NCI-H2171 treated with DMSO at 0.1 percent for 48 hours (cell line): Measurements from ENCODE around the gene HIRIP3.

Experiments
- DNase-seq: peaks from one replicate; lab custom pipeline; 2025; lab: John Stamatoyannopoulos, UW

HIRIP3 gene

GRCh38 chr16:29999605-30000004 is 4.2 kb upstream of the HIRIP3 start:
- no peak for DNase-seq

GRCh38 chr16:29996766-29997250 is 1.4 kb upstream of the HIRIP3 start:
- DNase-seq, result no peak

- peak; percentile 95 for DNase-seq
These were observed 721 bp upstream of the HIRIP3 start, which contains the start of gene INO80E for GRCh38 chr16:29995911-29996765. Gene INO80E (plus strand): TSS chr16:29996241. CDS start chr16:29996311, 70 bp downstream.

- peak; percentile 36 for DNase-seq
These were observed 655 bp downstream of the HIRIP3 start for GRCh38 chr16:29994600-29995323.

- DNase-seq, result no peak
These were observed 1.4 kb downstream of the HIRIP3 start for GRCh38 chr16:29993903-29994599.

- DNase-seq, result no peak
These were observed 2.1 kb downstream of the HIRIP3 start for GRCh38 chr16:29993191-29993902.

- DNase-seq, result no peak
These were observed 3.0 kb downstream of the HIRIP3 start for GRCh38 chr16:29992344-29992967.

GRCh38 chr16:29991571-29991904 is 3.9 kb downstream of the HIRIP3 start:
- no peak for DNase-seq

GRCh38 chr16:29990883-29991570 is 4.4 kb downstream of the HIRIP3 start:
- DNase-seq, result no peak

GRCh38 chr16:29990034-29990433 is 5.4 kb downstream of the HIRIP3 start:
- no peak for DNase-seq

GRCh38 chr16:29989111-29989858 is 6.1 kb downstream of the HIRIP3 start:
- no peak for DNase-seq

- DNase-seq, result no peak
These were observed 6.9 kb downstream of the HIRIP3 start for GRCh38 chr16:29988346-29989075.

- no peak for DNase-seq
These were observed 7.9 kb downstream of the HIRIP3 start for GRCh38 chr16:29987371-29988085.

GRCh38 chr16:29986931-29987330 is 8.5 kb downstream of the HIRIP3 start:
- no peak for DNase-seq

- no peak for DNase-seq
These were observed 9.2 kb downstream of the HIRIP3 start for GRCh38 chr16:29986231-29986630.

- no peak for DNase-seq
These were observed 10.1 kb downstream of the HIRIP3 start for GRCh38 chr16:29985271-29985811.

GRCh38 chr16:29984764-29985147 is 10.7 kb downstream of the HIRIP3 start:
- DNase-seq, result no peak

- DNase-seq, result no peak
These were observed 11.2 kb downstream of the HIRIP3 start for GRCh38 chr16:29984137-29984763.
